AG04450 (cell line): ENCODE results near the gene CRKL. TPM values are rescaled to one million over a fixed set of nuclear protein-coding genes. Genes with fewer than 3 reads are reported as not detected.
"Not testable (repeated sequence)": the region's sequence is repeated elsewhere in the genome, so short reads cannot be mapped to it uniquely, and the experiment has no call there.

Source experiments
- CTCF ChIA-PET: fragments of 300-600, 350-600 bp; formaldehyde crosslinking; extraction: SDS; loops from one replicate; lab custom pipeline; 2022; ENCODE audit warnings: antibody characterized with exemption, inconsistent platforms; lab: Charles Lee
- POLR2A ChIA-PET: fragments of 350-600 bp; formaldehyde crosslinking; extraction: SDS; loops from one replicate; lab custom pipeline; 2021; ENCODE audit warnings: antibody characterized with exemption, inconsistent platforms; lab: Yijun Ruan, JAX
- DNase-seq: peaks from one replicate; pipeline ENCODE4 v3.0.0-alpha.2; 2011; ENCODE audit warnings: low read depth, low spot score
- H3K27ac ChIP-seq: one replicate; pipeline ENCODE4 v1.5.1; 2012; ENCODE audit warnings: low read depth, low read length, control low read depth
- H3K27me3 ChIP-seq: one replicate; pipeline ENCODE4 v1.6.0; 2012; ENCODE audit warnings: low read length; ENCODE audit not compliant: control insufficient read depth, insufficient read depth
- H3K4me3 ChIP-seq: 2 replicates; pipeline ENCODE4 v1.5.1; 2011; ENCODE audit warnings: mild to moderate bottlenecking, low read depth, low read length, control low read depth
- H3K9me3 ChIP-seq: 2 replicates; pipeline ENCODE4 v1.5.1; 2012; ENCODE audit warnings: low read length; ENCODE audit not compliant: control insufficient read depth, insufficient read depth
- polyA plus RNA-seq: library from polyadenylated mRNA; depleted of rRNA; stranded (reverse); fragments of >200 nt; gene quantifications from 2 replicates; pipeline ENCODE4 v1.2.3, GENCODE V29; 2011
- TF ChIP-seq, protein P1 (sequence below): IDR thresholded peaks from 2 replicates; pipeline ENCODE4 v1.5.1; 2011; ENCODE audit warnings: low read depth, low read length, control low read depth, inconsistent platforms

CRKL gene
- polyA plus RNA-seq, 1 experiment = 24.1 TPM

DNA sequence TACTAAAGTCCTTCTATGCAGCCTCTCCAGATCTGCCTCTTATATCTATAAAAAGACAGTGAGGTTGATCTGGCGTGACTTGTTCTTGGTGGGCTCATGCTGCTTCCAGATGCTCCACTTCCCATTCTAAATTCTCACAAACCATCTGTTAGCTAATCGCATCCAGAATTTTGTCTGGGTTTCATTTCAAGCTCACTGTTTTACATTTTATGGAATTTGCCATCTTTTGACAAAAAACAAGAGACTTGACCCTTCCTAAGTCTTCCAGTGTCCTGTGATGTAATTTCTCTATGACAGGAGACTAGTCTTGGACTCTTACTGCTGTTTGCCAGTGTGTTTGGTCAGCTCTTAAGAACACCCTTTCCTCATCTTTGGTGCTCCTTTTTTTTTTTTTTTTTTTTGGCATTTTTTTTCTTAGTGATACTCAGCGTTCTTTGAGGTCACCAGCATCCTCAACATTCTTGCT, 23.0 kb downstream of the CRKL start:
- no peaks in the 10 kb centered on the region for H3K27me3 ChIP-seq
- ChIA-PET CTCF (interaction anchor here (1.1 kb wide), 1 partner anchor 69 kb away, joined by 3 read pairs; no protein-coding TSS in a partner anchor), POLR2A (interaction anchor here (0.6 to 0.7 kb wide), 3 partner anchors 19 to 517 kb away, joined by 3 to 12 read pairs (median 4); no protein-coding TSS in a partner anchor)
- H3K4me3 ChIP-seq = no peak overlapping the region
- TF ChIP-seq, protein P1, sequence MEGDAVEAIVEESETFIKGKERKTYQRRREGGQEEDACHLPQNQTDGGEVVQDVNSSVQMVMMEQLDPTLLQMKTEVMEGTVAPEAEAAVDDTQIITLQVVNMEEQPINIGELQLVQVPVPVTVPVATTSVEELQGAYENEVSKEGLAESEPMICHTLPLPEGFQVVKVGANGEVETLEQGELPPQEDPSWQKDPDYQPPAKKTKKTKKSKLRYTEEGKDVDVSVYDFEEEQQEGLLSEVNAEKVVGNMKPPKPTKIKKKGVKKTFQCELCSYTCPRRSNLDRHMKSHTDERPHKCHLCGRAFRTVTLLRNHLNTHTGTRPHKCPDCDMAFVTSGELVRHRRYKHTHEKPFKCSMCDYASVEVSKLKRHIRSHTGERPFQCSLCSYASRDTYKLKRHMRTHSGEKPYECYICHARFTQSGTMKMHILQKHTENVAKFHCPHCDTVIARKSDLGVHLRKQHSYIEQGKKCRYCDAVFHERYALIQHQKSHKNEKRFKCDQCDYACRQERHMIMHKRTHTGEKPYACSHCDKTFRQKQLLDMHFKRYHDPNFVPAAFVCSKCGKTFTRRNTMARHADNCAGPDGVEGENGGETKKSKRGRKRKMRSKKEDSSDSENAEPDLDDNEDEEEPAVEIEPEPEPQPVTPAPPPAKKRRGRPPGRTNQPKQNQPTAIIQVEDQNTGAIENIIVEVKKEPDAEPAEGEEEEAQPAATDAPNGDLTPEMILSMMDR = no peak
- DNase-seq = no peak
- H3K27ac ChIP-seq = no peak overlapping the region
- no peaks in the 10 kb centered on the region for H3K9me3 ChIP-seq

DNA sequence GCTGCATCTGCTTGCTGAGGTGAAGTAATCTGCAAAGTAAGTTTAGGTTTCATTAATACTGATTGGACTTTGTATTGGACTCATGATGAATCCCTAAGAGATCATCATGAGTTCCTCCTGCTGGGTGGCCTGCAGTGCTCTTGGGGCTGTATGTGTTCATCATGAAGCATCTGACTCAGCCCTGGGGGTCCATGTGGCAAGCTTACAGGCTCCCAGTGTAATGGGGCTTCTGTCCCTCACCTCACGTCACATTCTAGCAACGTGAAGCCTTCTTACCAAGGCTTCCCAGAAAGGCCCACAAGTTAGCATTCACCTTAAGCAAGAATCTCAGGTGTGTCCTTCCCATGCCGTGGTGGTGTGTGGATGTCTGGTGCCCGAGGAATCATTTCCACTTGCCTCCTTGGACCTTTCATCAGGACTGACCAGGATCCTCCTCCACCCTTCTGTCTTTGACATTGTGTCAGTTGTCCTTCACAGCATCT, 23.7 kb downstream of the CRKL start:
- H3K27ac ChIP-seq = no peak overlapping the region

DNA sequence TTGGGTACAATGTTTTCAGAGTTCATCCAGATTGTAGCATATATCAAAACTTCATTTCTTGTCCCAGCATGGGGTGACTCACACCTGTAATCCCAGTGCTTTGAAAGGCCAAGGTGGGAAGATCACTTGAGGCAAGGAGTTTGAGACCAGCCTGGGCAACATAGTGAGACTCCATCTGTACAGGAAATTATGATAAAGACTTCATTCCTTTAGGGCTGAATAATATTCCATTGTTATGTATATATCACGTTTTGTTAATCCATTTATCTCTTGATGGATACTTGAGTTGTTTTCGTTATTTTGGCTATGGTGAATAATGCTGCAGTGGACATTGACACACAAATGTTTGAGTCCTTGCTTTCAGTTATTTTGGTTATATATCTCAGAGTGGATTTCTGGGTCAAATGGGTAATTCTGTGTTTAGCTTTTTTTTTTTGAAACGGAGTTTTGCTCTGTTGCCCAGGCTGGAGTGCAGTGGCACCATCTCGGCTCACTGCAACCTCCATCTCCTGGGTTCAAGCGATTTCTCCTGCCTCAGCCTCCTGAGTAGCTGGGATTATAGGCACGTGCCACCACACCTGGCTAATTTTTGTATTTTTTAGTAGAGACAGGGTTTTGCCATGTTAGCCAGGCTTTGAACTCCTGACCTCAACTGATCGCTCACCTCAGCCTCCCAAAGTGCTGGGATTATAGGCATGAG, 25.1 kb downstream of the CRKL start:
- DNase-seq, CTCF ChIA-PET, POLR2A ChIA-PET, H3K27me3 ChIP-seq, H3K4me3 ChIP-seq, H3K27ac ChIP-seq, H3K9me3 ChIP-seq: not testable (repeated sequence)

More for the DNA sequence above, 23.7 kb downstream of the CRKL start:
- Histone ChIP-seq H3K4me3 (no peak overlapping the region), H3K27me3 (no peaks in the 10 kb centered on the region), H3K9me3 (no peaks in the 10 kb centered on the region)
- ChIA-PET CTCF (interaction anchor here (1.1 kb wide), 1 partner anchor 70 kb away, joined by 3 read pairs; no protein-coding TSS in a partner anchor), POLR2A (interaction anchor here (0.7 kb wide), 1 partner anchor 10 kb away, joined by 3 read pairs; no protein-coding TSS in a partner anchor)
- DNase-seq = no peak
- TF ChIP-seq, protein P1 = no peak

DNA sequence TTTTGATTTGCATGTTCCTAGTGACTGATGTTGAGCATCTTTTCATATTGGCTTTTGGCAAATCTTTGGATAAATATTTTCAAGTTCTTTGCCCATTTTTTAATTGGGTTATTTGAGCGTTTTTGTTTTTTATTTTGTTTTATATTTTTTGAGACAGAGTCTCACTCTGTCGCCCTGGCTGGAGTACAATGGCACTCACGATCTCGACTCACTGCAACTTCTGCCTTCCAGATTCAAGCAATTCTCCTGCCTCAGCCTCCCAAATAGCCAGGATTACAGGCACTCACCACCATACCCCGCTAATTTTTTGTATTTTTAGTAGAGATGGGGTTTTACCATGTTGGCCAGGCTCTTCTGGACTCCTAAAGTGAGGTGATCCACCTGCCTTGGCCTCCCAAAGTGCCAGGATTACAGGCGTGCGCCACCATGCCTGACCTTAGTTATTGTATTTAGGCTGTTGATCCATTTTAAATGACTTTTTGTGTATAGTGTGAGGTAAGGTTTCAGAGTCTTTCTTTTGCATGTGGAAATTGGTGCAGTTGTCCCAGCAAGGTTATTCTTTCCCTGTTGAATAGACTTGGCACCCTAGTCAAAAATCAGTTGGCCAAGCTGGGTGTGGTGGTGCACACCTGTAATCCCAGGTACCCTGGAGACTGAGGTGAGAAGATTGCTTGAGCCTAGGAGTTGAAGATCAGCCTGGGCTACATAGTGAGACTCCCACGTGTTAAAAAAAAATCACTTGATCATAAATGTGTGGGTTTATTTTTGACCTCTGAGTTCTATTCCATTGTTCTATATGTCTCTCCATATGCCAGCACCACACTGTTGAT, 26.1 kb downstream of the CRKL start:
- Histone ChIP-seq H3K9me3 (no peaks in the 10 kb centered on the region), H3K4me3 (no peak overlapping the region), H3K27ac (no peak overlapping the region), H3K27me3 (no peaks in the 10 kb centered on the region)
- no peak for DNase-seq
- TF ChIP-seq, protein P1 = no peak
- CTCF ChIA-PET = interaction anchor here (0.6 to 1.0 kb wide), 2 partner anchors 16 to 58 kb away, joined by 3 to 6 read pairs; no protein-coding TSS in a partner anchor
- POLR2A ChIA-PET = interaction anchor here (0.6 to 0.7 kb wide), 3 partner anchors 27 to 85 kb away, joined by 6 to 11 read pairs (median 8); no protein-coding TSS in a partner anchor

DNA sequence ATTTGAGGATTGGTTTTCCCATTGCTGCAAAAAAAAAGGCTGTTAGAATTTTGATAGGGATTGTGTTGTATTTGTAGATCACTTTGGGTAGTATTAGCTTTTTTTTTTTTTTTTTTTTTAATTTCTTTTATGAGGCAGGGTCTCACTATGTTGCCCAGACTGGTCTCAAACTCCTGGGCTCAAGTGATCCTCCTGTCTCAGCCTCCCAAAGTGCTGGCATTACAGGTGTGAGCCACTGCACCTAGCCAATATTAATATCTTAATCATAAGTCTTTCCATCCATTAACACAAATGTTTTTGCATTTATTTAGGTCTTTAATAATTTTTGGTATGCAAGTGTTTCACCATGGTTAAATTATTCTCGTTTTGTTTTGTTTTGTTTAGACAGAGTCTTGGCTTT, 26.8 kb downstream of the CRKL start:
- CTCF ChIA-PET = interaction anchor here (0.6 to 1.0 kb wide), 2 partner anchors 16 to 58 kb away, joined by 3 to 6 read pairs; no protein-coding TSS in a partner anchor
- H3K27me3 ChIP-seq = no peaks in the 10 kb centered on the region
- no peak overlapping the region for H3K27ac ChIP-seq
- no peak for DNase-seq
- TF ChIP-seq, protein P1 = no peak
- POLR2A ChIA-PET = interaction anchor here (0.6 to 0.7 kb wide), 3 partner anchors 27 to 84 kb away, joined by 6 to 11 read pairs (median 8); no protein-coding TSS in a partner anchor
- no peak overlapping the region for H3K4me3 ChIP-seq
- H3K9me3 ChIP-seq = no peaks in the 10 kb centered on the region
